GM12878 (cell line): ENCODE results near the gene AREG. TPM values are rescaled to one million over a fixed set of nuclear protein-coding genes. Genes with fewer than 3 reads are reported as not detected.

ENCODE experiments used
- ASH2L ChIP-seq: fragments of 300-600, 200-600 bp; sonication (generic); IDR thresholded peaks from 2 replicates; pipeline ENCODE4 v1.6.1; 2017; ENCODE audit warnings: low read depth, mild to moderate bottlenecking, borderline replicate concordance
- CEBPZ ChIP-seq: fragments of 150-350 bp; IDR thresholded peaks from 2 replicates; pipeline ENCODE4 v1.6.1; 2016; ENCODE audit warnings: low read depth, low read length
- DPF2 ChIP-seq: fragments of 450-650 bp; IDR thresholded peaks from 2 replicates; pipeline ENCODE4 v1.6.1; 2017; ENCODE audit warnings: mild to moderate bottlenecking
- E2F8 ChIP-seq: fragments of 450-650 bp; IDR thresholded peaks from 2 replicates; pipeline ENCODE4 v1.6.1; 2018; ENCODE audit warnings: mild to moderate bottlenecking, low read depth, moderate library complexity; ENCODE audit not compliant: partially characterized antibody
- IKZF1 ChIP-seq: fragments of 450-650 bp; conservative IDR thresholded peaks from 2 replicates; pipeline ENCODE4 v1.6.1; 2017; ENCODE audit warnings: antibody characterized with exemption, mild to moderate bottlenecking
- IKZF2 ChIP-seq, 2 experiments: fragments of 450-650 bp; IDR thresholded peaks; 2 replicates each; pipeline ENCODE4 v1.6.1; 2017; ENCODE audit warnings: mild to moderate bottlenecking in 2 of 2, moderate library complexity in 2 of 2
- JUND ChIP-seq: IDR thresholded peaks from 2 replicates; pipeline ENCODE4 v1.6.1; 2012; ENCODE audit warnings: low read depth, mild to moderate bottlenecking, low read length, improper control_type of control experiment, moderate library complexity
- KAT2A ChIP-seq: conservative IDR thresholded peaks from 2 replicates; pipeline ENCODE4 v1.6.1; 2011; ENCODE audit warnings: low read depth, low read length; ENCODE audit not compliant: control insufficient read depth
- LARP7 ChIP-seq: fragments of 450-650 bp; IDR thresholded peaks from 2 replicates; pipeline ENCODE4 v1.6.1; 2017; ENCODE audit warnings: mild to moderate bottlenecking
- SMARCA5 ChIP-seq: fragments of 450-650 bp; IDR thresholded peaks from 2 replicates; pipeline ENCODE4 v1.6.1; 2017; ENCODE audit warnings: mild to moderate bottlenecking
- SPI1 ChIP-seq: IDR thresholded peaks from 2 replicates; pipeline ENCODE4 v1.6.1; 2011; ENCODE audit warnings: low read depth, mild to moderate bottlenecking, low read length, moderate library complexity, borderline replicate concordance; ENCODE audit not compliant: insufficient read depth
- ZBTB33 ChIP-seq: fragments of 450-650 bp; IDR thresholded peaks from 2 replicates; pipeline ENCODE4 v1.6.1; 2017; ENCODE audit warnings: mild to moderate bottlenecking
- ZZZ3 ChIP-seq: IDR thresholded peaks from 2 replicates; pipeline ENCODE4 v1.6.1; 2011; ENCODE audit warnings: low read depth; ENCODE audit not compliant: control insufficient read depth, insufficient read length
- polyA plus RNA-seq, 11 experiments: library from polyadenylated mRNA; depleted of rRNA in 4 of 11; unstranded in 6 of 11; stranded (reverse) in 5 of 11; fragments of >200 nt; fragmentation: Nextera tagmentation in 4 of 11; fragmentation: Illumina TruSeq in 1 of 11; extraction: Ambion mirVana in 4 of 11; extraction: Trizol in 1 of 11; gene quantifications; 1 replicate in 1 of 11; 2 replicates in 10 of 11; pipeline versions ENCODE4 v1.2.1 to v1.2.3, GENCODE V29; 2011 to 2016; ENCODE audit warnings: inconsistent platforms in 2 of 11, missing spikeins in 2 of 11, low read depth in 1 of 11
- total RNA-seq, 4 experiments: library from RNA; depleted of rRNA in 3 of 4; stranded (reverse); fragments of >200 nt in 3 of 4; fragmentation: Illumina TruSeq in 1 of 4; extraction: Trizol in 1 of 4; gene quantifications; 2 replicates each; pipeline versions ENCODE4 v1.2.1 to v1.2.3, GENCODE V29; 2013 to 2021
- TF ChIP-seq, protein P1 (sequence below): IDR thresholded peaks from 2 replicates; pipeline ENCODE4 v1.6.1; 2012; ENCODE audit warnings: low read length, inconsistent platforms
- TF ChIP-seq, protein P2 (sequence below): IDR thresholded peaks from 2 replicates; pipeline ENCODE4 v1.6.1; 2011; ENCODE audit warnings: borderline replicate concordance, low read depth, mild to moderate bottlenecking, moderate library complexity, mixed read lengths, low read length; ENCODE audit not compliant: insufficient read depth; ENCODE audit errors: extremely low read length
- TF ChIP-seq, protein P3 (sequence below): fragments of 450-650 bp; conservative IDR thresholded peaks from 2 replicates; pipeline ENCODE4 v1.6.1; 2017; ENCODE audit warnings: mild to moderate bottlenecking, moderate library complexity

Gene AREG
- total and polyA plus RNA-seq, 10 of the 15 experiments (the other 5 are each of a cell fraction or from before 2014, with no cell fraction given): 0.25 to 0.37 TPM; not detected in 8

- TF ChIP-seq ZZZ3 (no peak), IKZF2 (IDR thresholded peaks at IDR 0.05) (peak in 1 of 2 experiments; percentile 27; a peak in 1 of 4 replicates), DPF2 (peak; percentile 86), ZBTB33 (no peak), SPI1 (peak; percentile 88), IKZF1 (peak; percentile 78), ASH2L (no peak), CEBPZ (no peak), KAT2A (no peak), JUND (0 out of 2 replicates have a peak, but pooled peaks have one; percentile 24), E2F8 (no peak), SMARCA5 (peak; percentile 38; the same call in 1 of the 2 replicates), LARP7 (peak; percentile 53)
- TF ChIP-seq, protein P1, sequence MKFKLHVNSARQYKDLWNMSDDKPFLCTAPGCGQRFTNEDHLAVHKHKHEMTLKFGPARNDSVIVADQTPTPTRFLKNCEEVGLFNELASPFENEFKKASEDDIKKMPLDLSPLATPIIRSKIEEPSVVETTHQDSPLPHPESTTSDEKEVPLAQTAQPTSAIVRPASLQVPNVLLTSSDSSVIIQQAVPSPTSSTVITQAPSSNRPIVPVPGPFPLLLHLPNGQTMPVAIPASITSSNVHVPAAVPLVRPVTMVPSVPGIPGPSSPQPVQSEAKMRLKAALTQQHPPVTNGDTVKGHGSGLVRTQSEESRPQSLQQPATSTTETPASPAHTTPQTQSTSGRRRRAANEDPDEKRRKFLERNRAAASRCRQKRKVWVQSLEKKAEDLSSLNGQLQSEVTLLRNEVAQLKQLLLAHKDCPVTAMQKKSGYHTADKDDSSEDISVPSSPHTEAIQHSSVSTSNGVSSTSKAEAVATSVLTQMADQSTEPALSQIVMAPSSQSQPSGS: no peak
- TF ChIP-seq, protein P2, sequence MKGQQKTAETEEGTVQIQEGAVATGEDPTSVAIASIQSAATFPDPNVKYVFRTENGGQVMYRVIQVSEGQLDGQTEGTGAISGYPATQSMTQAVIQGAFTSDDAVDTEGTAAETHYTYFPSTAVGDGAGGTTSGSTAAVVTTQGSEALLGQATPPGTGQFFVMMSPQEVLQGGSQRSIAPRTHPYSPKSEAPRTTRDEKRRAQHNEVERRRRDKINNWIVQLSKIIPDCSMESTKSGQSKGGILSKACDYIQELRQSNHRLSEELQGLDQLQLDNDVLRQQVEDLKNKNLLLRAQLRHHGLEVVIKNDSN: no peak
- TF ChIP-seq, protein P3, sequence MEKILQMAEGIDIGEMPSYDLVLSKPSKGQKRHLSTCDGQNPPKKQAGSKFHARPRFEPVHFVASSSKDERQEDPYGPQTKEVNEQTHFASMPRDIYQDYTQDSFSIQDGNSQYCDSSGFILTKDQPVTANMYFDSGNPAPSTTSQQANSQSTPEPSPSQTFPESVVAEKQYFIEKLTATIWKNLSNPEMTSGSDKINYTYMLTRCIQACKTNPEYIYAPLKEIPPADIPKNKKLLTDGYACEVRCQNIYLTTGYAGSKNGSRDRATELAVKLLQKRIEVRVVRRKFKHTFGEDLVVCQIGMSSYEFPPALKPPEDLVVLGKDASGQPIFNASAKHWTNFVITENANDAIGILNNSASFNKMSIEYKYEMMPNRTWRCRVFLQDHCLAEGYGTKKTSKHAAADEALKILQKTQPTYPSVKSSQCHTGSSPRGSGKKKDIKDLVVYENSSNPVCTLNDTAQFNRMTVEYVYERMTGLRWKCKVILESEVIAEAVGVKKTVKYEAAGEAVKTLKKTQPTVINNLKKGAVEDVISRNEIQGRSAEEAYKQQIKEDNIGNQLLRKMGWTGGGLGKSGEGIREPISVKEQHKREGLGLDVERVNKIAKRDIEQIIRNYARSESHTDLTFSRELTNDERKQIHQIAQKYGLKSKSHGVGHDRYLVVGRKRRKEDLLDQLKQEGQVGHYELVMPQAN: 0 out of 2 replicates have a peak, but pooled peaks have one; percentile 35
Observed at GRCh38 chr4:74444891-74445642, at the start of gene AREG (continued).
